ENCODE data around the gene WDR70. TPM values are rescaled to one million over a fixed set of nuclear protein-coding genes. Genes with fewer than 3 reads are reported as not detected.

The WDR70 gene
- total RNA-seq, 1 donor from 2014 or later: 46.3 TPM

GRCh38 chr5:37696190-37697021, 317.3 kb downstream of the WDR70 start:
- intact Hi-C loops (cut with micrococcal nuclease): no loop called here
- Mint-ChIP-seq H3K27ac (no peak overlapping the region), H3K4me1 (ENCODE audit: low read depth) (no peaks in the 10 kb centered on the region), H3K27me3 (ENCODE audit: insufficient read depth) (no peaks in the 10 kb centered on the region), H3K4me3 (no peak overlapping the region), H3K9me3 (peaks cover 16% of the 10 kb centered on the region), H3K36me3 (ENCODE audit: low read depth) (peaks cover 3% of the 10 kb centered on the region)
- DNase-seq (ENCODE audit: low spot score): no peak

- DNase-seq (ENCODE audit: low spot score): no peak
- intact Hi-C loops (cut with micrococcal nuclease): no loop called here
- H3K4me3 Mint-ChIP-seq: no peak overlapping the region
- peaks cover 10% of the 10 kb centered on the region for H3K36me3 Mint-ChIP-seq (ENCODE audit: low read depth)
- H3K27me3 Mint-ChIP-seq (ENCODE audit: insufficient read depth): no peaks in the 10 kb centered on the region
- no peak overlapping the region for H3K27ac Mint-ChIP-seq
- no peaks in the 10 kb centered on the region for H3K4me1 Mint-ChIP-seq (ENCODE audit: low read depth)
- no peaks in the 10 kb centered on the region for H3K9me3 Mint-ChIP-seq
Observed at GRCh38 chr5:37701868-37702267, 322.8 kb downstream of the WDR70 start.

- Mint-ChIP-seq H3K27me3 (ENCODE audit: insufficient read depth) (no peaks in the 10 kb centered on the region), H3K9me3 (no peaks in the 10 kb centered on the region), H3K4me3 (no peak overlapping the region)
Observed at GRCh38 chr5:37703841-37704241, 324.7 kb downstream of the WDR70 start.

GRCh38 chr5:37704406-37704805, 325.3 kb downstream of the WDR70 start:
- no peak overlapping the region for H3K27ac Mint-ChIP-seq
- H3K27me3 Mint-ChIP-seq (ENCODE audit: insufficient read depth): no peaks in the 10 kb centered on the region
- intact Hi-C loops (cut with micrococcal nuclease): no loop called here
- peaks cover 9% of the 10 kb centered on the region for H3K36me3 Mint-ChIP-seq (ENCODE audit: low read depth)
- no peak overlapping the region for H3K4me3 Mint-ChIP-seq
- no peaks in the 10 kb centered on the region for H3K4me1 Mint-ChIP-seq (ENCODE audit: low read depth)
- no peak for DNase-seq (ENCODE audit: low spot score)
- H3K9me3 Mint-ChIP-seq: no peaks in the 10 kb centered on the region

More at GRCh38 chr5:37703841-37704241, 324.7 kb downstream of the WDR70 start:
- H3K27ac Mint-ChIP-seq: no peak overlapping the region
- H3K4me1 Mint-ChIP-seq (ENCODE audit: low read depth): no peaks in the 10 kb centered on the region
- peaks cover 12% of the 10 kb centered on the region for H3K36me3 Mint-ChIP-seq (ENCODE audit: low read depth)
- intact Hi-C loops (cut with micrococcal nuclease): no loop called here
- no peak for DNase-seq (ENCODE audit: low spot score)

GRCh38 chr5:37709020-37709419, 329.9 kb downstream of the WDR70 start:
- Mint-ChIP-seq H3K9me3 (no peaks in the 10 kb centered on the region), H3K27ac (no peak overlapping the region), H3K36me3 (ENCODE audit: low read depth) (peaks cover 9% of the 10 kb centered on the region), H3K27me3 (ENCODE audit: insufficient read depth) (no peaks in the 10 kb centered on the region), H3K4me1 (ENCODE audit: low read depth) (peaks cover 8% of the 10 kb centered on the region), H3K4me3 (no peak overlapping the region)
- DNase-seq (ENCODE audit: low spot score): no peak
- intact Hi-C loops (cut with micrococcal nuclease): no loop called here

GRCh38 chr5:37710965-37711364, 331.8 kb downstream of the WDR70 start:
- Mint-ChIP-seq H3K9me3 (no peaks in the 10 kb centered on the region), H3K27ac (no peak overlapping the region), H3K4me3 (no peak overlapping the region), H3K4me1 (ENCODE audit: low read depth) (peaks cover 8% of the 10 kb centered on the region), H3K36me3 (ENCODE audit: low read depth) (peaks cover 7% of the 10 kb centered on the region), H3K27me3 (ENCODE audit: insufficient read depth) (no peaks in the 10 kb centered on the region)
- no peak for DNase-seq (ENCODE audit: low spot score)
- intact Hi-C loops (cut with micrococcal nuclease): no loop called here

GRCh38 chr5:37712750-37713149, 333.6 kb downstream of the WDR70 start:
- no peak overlapping the region for H3K27ac Mint-ChIP-seq
- intact Hi-C loops (cut with micrococcal nuclease): no loop called here
- H3K4me1 Mint-ChIP-seq (ENCODE audit: low read depth): peaks cover 8% of the 10 kb centered on the region
- no peaks in the 10 kb centered on the region for H3K9me3 Mint-ChIP-seq
- no peaks in the 10 kb centered on the region for H3K27me3 Mint-ChIP-seq (ENCODE audit: insufficient read depth)
- peaks cover 6% of the 10 kb centered on the region for H3K36me3 Mint-ChIP-seq (ENCODE audit: low read depth)
- DNase-seq (ENCODE audit: low spot score): no peak
- H3K4me3 Mint-ChIP-seq: no peak overlapping the region

- Mint-ChIP-seq H3K27ac (no peak overlapping the region), H3K36me3 (ENCODE audit: low read depth) (peaks cover 8% of the 10 kb centered on the region), H3K4me1 (ENCODE audit: low read depth) (peaks cover 12% of the 10 kb centered on the region), H3K9me3 (no peaks in the 10 kb centered on the region), H3K27me3 (ENCODE audit: insufficient read depth) (no peaks in the 10 kb centered on the region), H3K4me3 (no peak overlapping the region)
- no peak for DNase-seq (ENCODE audit: low spot score)
- intact Hi-C loops (cut with micrococcal nuclease): no loop called here
Observed at GRCh38 chr5:37714756-37715155, 335.6 kb downstream of the WDR70 start.

- intact Hi-C loops (cut with micrococcal nuclease): no loop called here
- Mint-ChIP-seq H3K27ac (no peak overlapping the region), H3K4me1 (ENCODE audit: low read depth) (peaks cover 18% of the 10 kb centered on the region), H3K9me3 (no peaks in the 10 kb centered on the region), H3K4me3 (no peak overlapping the region), H3K36me3 (ENCODE audit: low read depth) (peaks cover 9% of the 10 kb centered on the region), H3K27me3 (ENCODE audit: insufficient read depth) (no peaks in the 10 kb centered on the region)
- no peak for DNase-seq (ENCODE audit: low spot score)
Observed at GRCh38 chr5:37715361-37715760, 336.2 kb downstream of the WDR70 start.

- intact Hi-C loops (cut with micrococcal nuclease): no loop called here
- no peaks in the 10 kb centered on the region for H3K27me3 Mint-ChIP-seq (ENCODE audit: insufficient read depth)
- peaks cover 13% of the 10 kb centered on the region for H3K36me3 Mint-ChIP-seq (ENCODE audit: low read depth)
- no peak overlapping the region for H3K4me3 Mint-ChIP-seq
- H3K4me1 Mint-ChIP-seq (ENCODE audit: low read depth): peaks cover 21% of the 10 kb centered on the region
- no peak for DNase-seq (ENCODE audit: low spot score)
- no peaks in the 10 kb centered on the region for H3K9me3 Mint-ChIP-seq
- H3K27ac Mint-ChIP-seq: no peak overlapping the region
Observed at GRCh38 chr5:37715992-37716391, 336.9 kb downstream of the WDR70 start.

GRCh38 chr5:37716405-37716804, 337.3 kb downstream of the WDR70 start:
- H3K4me3 Mint-ChIP-seq: no peak overlapping the region
- peaks cover 21% of the 10 kb centered on the region for H3K4me1 Mint-ChIP-seq (ENCODE audit: low read depth)
- H3K27ac Mint-ChIP-seq: no peak overlapping the region
- no peaks in the 10 kb centered on the region for H3K9me3 Mint-ChIP-seq
- no peak for DNase-seq (ENCODE audit: low spot score)
- H3K36me3 Mint-ChIP-seq (ENCODE audit: low read depth): peaks cover 13% of the 10 kb centered on the region
- intact Hi-C loops (cut with micrococcal nuclease): no loop called here
- H3K27me3 Mint-ChIP-seq (ENCODE audit: insufficient read depth): no peaks in the 10 kb centered on the region

GRCh38 chr5:37717276-37717612, 338.1 kb downstream of the WDR70 start:
- Mint-ChIP-seq H3K4me1 (ENCODE audit: low read depth) (peaks cover 27% of the 10 kb centered on the region), H3K36me3 (ENCODE audit: low read depth) (peaks cover 13% of the 10 kb centered on the region), H3K9me3 (no peaks in the 10 kb centered on the region), H3K27ac (no peak overlapping the region), H3K4me3 (no peak overlapping the region), H3K27me3 (ENCODE audit: insufficient read depth) (no peaks in the 10 kb centered on the region)
- DNase-seq (ENCODE audit: low spot score): no peak
- intact Hi-C loops (cut with micrococcal nuclease): no loop called here

GRCh38 chr5:37717613-37718431, 338.7 kb downstream of the WDR70 start:
- Mint-ChIP-seq H3K4me1 (ENCODE audit: low read depth) (peaks cover 32% of the 10 kb centered on the region), H3K4me3 (no peak overlapping the region), H3K27ac (no peak overlapping the region), H3K9me3 (no peaks in the 10 kb centered on the region), H3K27me3 (ENCODE audit: insufficient read depth) (no peaks in the 10 kb centered on the region), H3K36me3 (ENCODE audit: low read depth) (peaks cover 17% of the 10 kb centered on the region)
- intact Hi-C loops (cut with micrococcal nuclease): no loop called here
- no peak for DNase-seq (ENCODE audit: low spot score)

Data from activated T-helper 1 cell treated with anti-CD3 and anti-CD28 coated beads, Interleukin-12 subunit alpha, Interleukin-12 subunit beta, Interleukin-2, Interleukin-4 antibody, amounts not matched to agents 30 ng/mL and 10 ng/mL and 1 ng/mL, durations not matched to agents 14 hours and 24 hours and 36 hours (primary cell).